Gastroesophageal sphincter (tissue), 4 donors: Measurements from ENCODE around the gene DPM3. TPM values are rescaled to one million over a fixed set of nuclear protein-coding genes. Genes with fewer than 3 reads are reported as not detected.

Experiments used
- ATAC-seq: fragments of 150-250 bp; one replicate; pipeline ENCODE4 v1.9.1; 2016; ENCODE audit warnings: mild to moderate bottlenecking, moderate library complexity
- H3K27ac ChIP-seq, 4 donors: fragments of 200-600 bp; sonication (generic) in 3 of 4; 1 replicate in 3 of 4; 2 replicates in 1 of 4; pipeline ENCODE4 v1.5.1; 2016 to 2019
- H3K27me3 ChIP-seq: fragments of 200-600 bp; sonication (generic); one replicate; pipeline ENCODE4 v1.5.1; 2019
- H3K36me3 ChIP-seq, 2 donors: fragments of 200-600 bp; sonication (generic); one replicate each; pipeline ENCODE4 v1.5.1; 2019; ENCODE audit warnings: control low read depth in 1 of 2
- H3K4me1 ChIP-seq, 3 donors: fragments of 200-600 bp; sonication (generic); 1 replicate in 2 of 3; 2 replicates in 1 of 3; pipeline ENCODE4 v1.5.1; 2016 to 2019; ENCODE audit warnings: control low read depth in 2 of 3
- H3K4me3 ChIP-seq, 2 donors: fragments of 200-600 bp; sonication (generic); one replicate each; pipeline ENCODE4 v1.5.1; 2019; ENCODE audit warnings: mild to moderate bottlenecking in 1 of 2, moderate library complexity in 1 of 2
- H3K9me3 ChIP-seq, 3 donors: fragments of 200-600 bp; sonication (generic); one replicate each; pipeline ENCODE4 v1.5.1; 2017 to 2019; ENCODE audit warnings: control low read depth in 2 of 3
- CTCF ChIP-seq, 4 experiments: fragments of 200-600 bp in 2 of 4; fragments of 450-650 bp in 2 of 4; sonication (generic) in 1 of 4; IDR thresholded peaks; one replicate each; pipeline ENCODE4 v1.5.1; 2017 to 2019; ENCODE audit warnings: antibody characterized with exemption in 4 of 4, mild to moderate bottlenecking in 2 of 4, moderate library complexity in 2 of 4
- EP300 ChIP-seq: sonication (generic); formaldehyde crosslinking; IDR thresholded peaks from one replicate; pipeline ENCODE4 v1.6.1; 2017; ENCODE audit warnings: antibody characterized with exemption, mild to moderate bottlenecking
- POLR2A ChIP-seq, 2 donors: fragments of 450-650 bp; IDR thresholded peaks; one replicate each; pipeline ENCODE4 v1.6.1; 2017; ENCODE audit warnings: antibody characterized with exemption in 2 of 2, mild to moderate bottlenecking in 2 of 2, moderate library complexity in 1 of 2
- POLR2AphosphoS5 ChIP-seq: sonication (generic); formaldehyde crosslinking; IDR thresholded peaks from one replicate; pipeline ENCODE4 v1.6.1; 2017; ENCODE audit warnings: antibody characterized with exemption
- WGBS, 2 donors: methylation state at CpG; one replicate each; pipeline ENCODE4 v1.1.5; 2018; ENCODE audit warnings: low coverage in 1 of 2; 5-methylcytosine and 5-hydroxymethylcytosine counted together
- total RNA-seq, 4 donors: library from RNA; depleted of rRNA; stranded (reverse); fragments of >200 nt; gene quantifications; one replicate each; pipeline ENCODE4 v1.1.0, GENCODE V29; 2016

Gene DPM3
- total RNA-seq, 4 donors from 2014 or later, result 57.9 to 128 (median 87.7) TPM

DNA sequence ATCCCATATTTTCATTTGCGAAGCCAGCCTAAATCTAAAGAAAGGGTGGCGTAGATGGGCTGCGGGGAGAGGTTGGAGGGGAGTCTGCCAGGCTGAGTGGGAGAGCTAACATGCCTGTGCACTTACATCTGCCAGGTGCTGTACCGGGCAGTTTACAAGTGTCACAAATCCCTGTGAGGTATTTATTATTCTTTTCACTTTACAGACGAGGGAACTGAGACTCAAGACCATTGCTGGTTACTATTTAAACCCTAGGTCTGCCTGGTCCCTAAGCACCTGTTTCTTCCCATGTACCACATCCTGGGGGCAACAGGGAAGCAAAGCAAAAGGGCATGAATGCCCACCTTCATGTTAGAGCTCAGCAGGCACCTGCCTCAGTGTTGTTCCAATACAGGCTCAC is 32.0 kb downstream of the DPM3 start:
- H3K27ac ChIP-seq, result no peak overlapping the region
- ATAC-seq, result no peak
- H3K4me1 ChIP-seq, result peaks cover 0 to 8% (median 0%) of the 10 kb centered on the region in 3 donors
- WGBS, 2 donors, result 74 to 80% methylated on average over 4 to 5 of the region's 5 CpGs
- no peaks in the 10 kb centered on the region for H3K36me3 ChIP-seq
- H3K27me3 ChIP-seq, result no peaks in the 10 kb centered on the region
- H3K4me3 ChIP-seq, result no peak overlapping the region
- no peaks in the 10 kb centered on the region for H3K9me3 ChIP-seq
- TF ChIP-seq POLR2A (IDR thresholded peaks at IDR 0.05) (no peak), POLR2AphosphoS5 (no peak), CTCF (IDR thresholded peaks at IDR 0.05) (no peak), EP300 (no peak)

- Histone ChIP-seq H3K27me3 (no peaks in the 10 kb centered on the region), H3K27ac (no peak overlapping the region), H3K4me3 (no peak overlapping the region), H3K9me3 (no peaks in the 10 kb centered on the region), H3K4me1 (peaks cover 0 to 8% (median 0%) of the 10 kb centered on the region in 3 donors), H3K36me3 (no peaks in the 10 kb centered on the region)
- WGBS, 2 donors, result 70 to 71% methylated on average over 5 to 11 of the region's 12 CpGs
- ATAC-seq, result no peak
- no peak for TF ChIP-seq POLR2AphosphoS5
- no peak for TF ChIP-seq EP300
- no peak for TF ChIP-seq CTCF (IDR thresholded peaks at IDR 0.05)
- TF ChIP-seq POLR2A (IDR thresholded peaks at IDR 0.05), result no peak
These were observed 32.7 kb downstream of the DPM3 start for GRCh38 chr1:155107309-155108264.

GRCh38 chr1:155106862-155107261 is 33.5 kb downstream of the DPM3 start:
- Histone ChIP-seq H3K4me3 (no peak overlapping the region), H3K27me3 (no peaks in the 10 kb centered on the region), H3K9me3 (no peaks in the 10 kb centered on the region), H3K27ac (no peak overlapping the region), H3K4me1 (peaks cover 0 to 8% (median 0%) of the 10 kb centered on the region in 3 donors), H3K36me3 (no peaks in the 10 kb centered on the region)
- WGBS, 2 donors, result 79 to 80% methylated on average over 3 to 4 of the region's 6 CpGs
- no peak for ATAC-seq
- TF ChIP-seq EP300, result no peak
- TF ChIP-seq CTCF (IDR thresholded peaks at IDR 0.05), result no peak

DNA sequence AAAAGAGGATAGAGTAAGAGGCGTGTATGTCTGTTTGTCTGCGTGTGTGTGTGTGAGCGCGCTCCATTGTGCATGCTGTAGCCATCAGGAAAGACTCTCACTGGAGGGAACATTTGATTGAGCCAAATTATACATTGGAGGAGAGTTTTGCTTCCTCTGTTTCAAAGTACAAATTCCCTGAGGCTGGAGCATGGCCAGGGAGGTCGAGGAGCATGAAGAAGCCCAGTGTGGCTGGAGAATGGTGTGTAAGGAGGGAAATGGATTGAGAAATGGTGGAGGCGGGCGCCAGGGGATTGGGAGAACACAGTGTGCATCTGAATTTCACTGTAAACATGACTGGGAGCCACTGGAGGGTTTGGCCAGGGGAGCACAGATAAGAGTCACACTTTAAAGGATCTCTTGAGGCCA is 34.7 kb downstream of the DPM3 start:
- no peak for TF ChIP-seq POLR2A (IDR thresholded peaks at IDR 0.05)
- no peak for TF ChIP-seq EP300
- no peak for TF ChIP-seq CTCF (IDR thresholded peaks at IDR 0.05)
- no peak for TF ChIP-seq POLR2AphosphoS5
- 43 to 57% methylated on average over 4 to 7 of the region's 7 CpGs for WGBS, 2 donors
- Histone ChIP-seq H3K27ac (peak overlapping the region in 1 of 4 donors; percentile 4), H3K27me3 (no peaks in the 10 kb centered on the region), H3K4me3 (no peak overlapping the region), H3K4me1 (peaks cover 0 to 8% (median 0%) of the 10 kb centered on the region in 3 donors), H3K36me3 (no peaks in the 10 kb centered on the region), H3K9me3 (no peaks in the 10 kb centered on the region)
- ATAC-seq, result peak; percentile 31
